GM19240 (cell line): ENCODE measurements around the gene NSUN6.

Source experiments
- DNase-seq: peaks from one replicate; pipeline ENCODE4 v3.0.0; 2011; ENCODE audit warnings: low spot score; ENCODE audit not compliant: insufficient read length

The NSUN6 gene

GRCh38 chr10:18504161-18504560 lies 147.2 kb downstream of the NSUN6 start:
- no peak for DNase-seq

GRCh38 chr10:18501629-18502028 lies 149.8 kb downstream of the NSUN6 start:
- no peak for DNase-seq

- DNase-seq, result no peak
Observed at GRCh38 chr10:18501198-18501597, 150.2 kb downstream of the NSUN6 start.

GRCh38 chr10:18500576-18500975 lies 150.8 kb downstream of the NSUN6 start:
- DNase-seq, result no peak

- no peak for DNase-seq
Observed at GRCh38 chr10:18498998-18499397, 152.4 kb downstream of the NSUN6 start.

- no peak for DNase-seq
Observed at GRCh38 chr10:18497806-18498369, 153.5 kb downstream of the NSUN6 start.
